DND-41 (cell line): Measurements from ENCODE around the gene UTP15.

Source experiments
- ATAC-seq: fragments of 200-7000 bp; cut with Tn5 transposase; 3 replicates; pipeline ENCODE4 v1.9.1; 2021; ENCODE audit warnings: low read depth; ENCODE audit not compliant: insufficient read depth
- DNase-seq: peaks from one replicate; pipeline ENCODE4 v3.0.0-alpha.2; 2020
- H2AFZ ChIP-seq: 2 replicates; pipeline ENCODE4 v1.6.0; 2012; ENCODE audit warnings: low read depth, low read length
- H3K27ac ChIP-seq: 2 replicates; pipeline ENCODE4 v1.5.1; 2012; ENCODE audit warnings: low read length, inconsistent platforms
- H3K27me3 ChIP-seq: fragments of 200-600 bp; sonication (generic); 2 replicates; pipeline ENCODE4 v1.6.0; 2012; ENCODE audit warnings: low read length, mild to moderate bottlenecking, inconsistent platforms; ENCODE audit not compliant: insufficient read depth, poor library complexity
- H3K36me3 ChIP-seq: 2 replicates; pipeline ENCODE4 v1.5.1; 2012; ENCODE audit warnings: low read length, inconsistent platforms; ENCODE audit not compliant: insufficient read depth
- H3K4me1 ChIP-seq: 2 replicates; pipeline ENCODE4 v1.5.1; 2012; ENCODE audit warnings: mild to moderate bottlenecking, low read length; ENCODE audit not compliant: insufficient read depth
- H3K4me2 ChIP-seq: 2 replicates; pipeline ENCODE4 v1.6.0; 2012; ENCODE audit warnings: mild to moderate bottlenecking, moderate library complexity, low read length, inconsistent platforms; ENCODE audit not compliant: insufficient read depth
- H3K4me3 ChIP-seq, 2 experiments: fragments of 200-600 bp in 1 of 2; shearing (Covaris generic) in 1 of 2; 2 replicates each; pipeline ENCODE4 v1.5.1; 2012 to 2016; ENCODE audit warnings: inconsistent platforms in 2 of 2, low read length in 2 of 2, mild to moderate bottlenecking in 2 of 2, low read depth in 1 of 2, moderate library complexity in 1 of 2
- H3K79me2 ChIP-seq: 2 replicates; pipeline ENCODE4 v1.6.0; 2012; ENCODE audit warnings: low read length, inconsistent platforms; ENCODE audit not compliant: insufficient read depth
- H3K9ac ChIP-seq: 2 replicates; pipeline ENCODE4 v1.6.0; 2012; ENCODE audit warnings: low read depth, mild to moderate bottlenecking, inconsistent platforms, low read length, moderate library complexity
- H3K9me3 ChIP-seq: 2 replicates; pipeline ENCODE4 v1.5.1; 2012; ENCODE audit warnings: low read length, moderate library complexity, mild to moderate bottlenecking, inconsistent platforms; ENCODE audit not compliant: insufficient read depth, severe bottlenecking
- H4K20me1 ChIP-seq: 2 replicates; pipeline ENCODE4 v1.6.0; 2012; ENCODE audit warnings: low read length; ENCODE audit not compliant: insufficient read depth
- CTCF ChIP-seq: IDR thresholded peaks from 2 replicates; pipeline ENCODE4 v1.5.1; 2012; ENCODE audit warnings: borderline replicate concordance, low read length, moderate library complexity, mild to moderate bottlenecking; ENCODE audit not compliant: poor library complexity, severe bottlenecking; ENCODE audit errors: extremely low read depth
- EZH2 ChIP-seq: IDR thresholded peaks from 3 replicates; pipeline ENCODE4 v1.6.1; 2012; ENCODE audit warnings: borderline replicate concordance, low read depth, mild to moderate bottlenecking, moderate library complexity, low read length, inconsistent platforms; ENCODE audit not compliant: severe bottlenecking

The UTP15 gene

GRCh38 chr5:73534971-73535370 lies 30.6 kb upstream of the UTP15 start:
- H3K79me2 ChIP-seq = no peaks in the 10 kb centered on the region
- H3K27me3 ChIP-seq = peaks cover 8% of the 10 kb centered on the region
- H3K36me3 ChIP-seq = no peaks in the 10 kb centered on the region
- H3K9ac ChIP-seq = no peak overlapping the region
- no peak overlapping the region for H3K27ac ChIP-seq
- no peak for ATAC-seq
- H2AFZ ChIP-seq = no peak overlapping the region
- H3K9me3 ChIP-seq = no peaks in the 10 kb centered on the region
- no peak overlapping the region for H3K4me2 ChIP-seq
- no peaks in the 10 kb centered on the region for H4K20me1 ChIP-seq
- no peak for DNase-seq
- H3K4me1 ChIP-seq = no peaks in the 10 kb centered on the region
- H3K4me3 ChIP-seq = no peak overlapping the region
- TF ChIP-seq CTCF (no peak), EZH2 (no peak)

- H3K27me3 ChIP-seq = peaks cover 25% of the 10 kb centered on the region
- no peak overlapping the region for H3K27ac ChIP-seq
- no peaks in the 10 kb centered on the region for H3K79me2 ChIP-seq
- H3K4me3 ChIP-seq = no peak overlapping the region
- H3K9ac ChIP-seq = no peak overlapping the region
- no peaks in the 10 kb centered on the region for H3K9me3 ChIP-seq
- ATAC-seq (no peak), DNase-seq (no peak)
- no peaks in the 10 kb centered on the region for H3K36me3 ChIP-seq
- no peaks in the 10 kb centered on the region for H4K20me1 ChIP-seq
- H3K4me1 ChIP-seq = no peaks in the 10 kb centered on the region
- H3K4me2 ChIP-seq = no peak overlapping the region
- no peak overlapping the region for H2AFZ ChIP-seq
- no peak for TF ChIP-seq EZH2
- no peak for TF ChIP-seq CTCF
Observed at GRCh38 chr5:73539730-73540129, 25.8 kb upstream of the UTP15 start.

- no peak overlapping the region for H2AFZ ChIP-seq
- no peak overlapping the region for H3K4me2 ChIP-seq
- no peak overlapping the region for H3K27ac ChIP-seq
Observed at GRCh38 chr5:73540192-73540591, 25.4 kb upstream of the UTP15 start.

More at GRCh38 chr5:73540192-73540591, 25.4 kb upstream of the UTP15 start:
- Histone ChIP-seq H3K36me3 (no peaks in the 10 kb centered on the region), H3K79me2 (no peaks in the 10 kb centered on the region), H3K4me1 (no peaks in the 10 kb centered on the region), H3K27me3 (peaks cover 27% of the 10 kb centered on the region), H3K9me3 (no peaks in the 10 kb centered on the region), H4K20me1 (no peaks in the 10 kb centered on the region), H3K9ac (no peak overlapping the region), H3K4me3 (no peak overlapping the region)
- DNase-seq (no peak), ATAC-seq (no peak)
- TF ChIP-seq EZH2 (no peak), CTCF (no peak)
